Gastroesophageal sphincter (tissue), 4 donors: ENCODE data around the gene HNRNPUL1. TPM values are rescaled to one million over a fixed set of nuclear protein-coding genes. Genes with fewer than 3 reads are reported as not detected.

Experiments used
- ATAC-seq: fragments of 150-250 bp; one replicate; pipeline ENCODE4 v1.9.1; 2016; ENCODE audit warnings: mild to moderate bottlenecking, moderate library complexity
- H3K27ac ChIP-seq, 4 donors: fragments of 200-600 bp; sonication (generic) in 3 of 4; 1 replicate in 3 of 4; 2 replicates in 1 of 4; pipeline ENCODE4 v1.5.1; 2016 to 2019
- H3K27me3 ChIP-seq: fragments of 200-600 bp; sonication (generic); one replicate; pipeline ENCODE4 v1.5.1; 2019
- H3K36me3 ChIP-seq, 2 donors: fragments of 200-600 bp; sonication (generic); one replicate each; pipeline ENCODE4 v1.5.1; 2019; ENCODE audit warnings: control low read depth in 1 of 2
- H3K4me1 ChIP-seq, 3 donors: fragments of 200-600 bp; sonication (generic); 1 replicate in 2 of 3; 2 replicates in 1 of 3; pipeline ENCODE4 v1.5.1; 2016 to 2019; ENCODE audit warnings: control low read depth in 2 of 3
- H3K4me3 ChIP-seq, 2 donors: fragments of 200-600 bp; sonication (generic); one replicate each; pipeline ENCODE4 v1.5.1; 2019; ENCODE audit warnings: mild to moderate bottlenecking in 1 of 2, moderate library complexity in 1 of 2
- H3K9me3 ChIP-seq, 3 donors: fragments of 200-600 bp; sonication (generic); one replicate each; pipeline ENCODE4 v1.5.1; 2017 to 2019; ENCODE audit warnings: control low read depth in 2 of 3
- CTCF ChIP-seq, 4 experiments: fragments of 200-600 bp in 2 of 4; fragments of 450-650 bp in 2 of 4; sonication (generic) in 1 of 4; IDR thresholded peaks; one replicate each; pipeline ENCODE4 v1.5.1; 2017 to 2019; ENCODE audit warnings: antibody characterized with exemption in 4 of 4, mild to moderate bottlenecking in 2 of 4, moderate library complexity in 2 of 4
- EP300 ChIP-seq: sonication (generic); formaldehyde crosslinking; IDR thresholded peaks from one replicate; pipeline ENCODE4 v1.6.1; 2017; ENCODE audit warnings: antibody characterized with exemption, mild to moderate bottlenecking
- POLR2A ChIP-seq, 2 donors: fragments of 450-650 bp; IDR thresholded peaks; one replicate each; pipeline ENCODE4 v1.6.1; 2017; ENCODE audit warnings: antibody characterized with exemption in 2 of 2, mild to moderate bottlenecking in 2 of 2, moderate library complexity in 1 of 2
- POLR2AphosphoS5 ChIP-seq: sonication (generic); formaldehyde crosslinking; IDR thresholded peaks from one replicate; pipeline ENCODE4 v1.6.1; 2017; ENCODE audit warnings: antibody characterized with exemption
- WGBS, 2 donors: methylation state at CpG; one replicate each; pipeline ENCODE4 v1.1.5; 2018; ENCODE audit warnings: low coverage in 1 of 2; 5-methylcytosine and 5-hydroxymethylcytosine counted together
- total RNA-seq, 4 donors: library from RNA; depleted of rRNA; stranded (reverse); fragments of >200 nt; gene quantifications; one replicate each; pipeline ENCODE4 v1.1.0, GENCODE V29; 2016

Gene HNRNPUL1
- total RNA-seq, 4 donors from 2014 or later = 142 to 204 (median 160) TPM

GRCh38 chr19:41241859-41242258 is 22.3 kb upstream of the HNRNPUL1 start:
- 83 to 87% methylated on average over 5 of the region's 5 CpGs for WGBS, 2 donors
- Histone ChIP-seq H3K4me3 (no peak overlapping the region), H3K27ac (no peak overlapping the region), H3K27me3 (no peaks in the 10 kb centered on the region), H3K4me1 (no peaks in the 10 kb centered on the region), H3K36me3 (peaks cover 0 to 100% of the 10 kb centered on the region in 2 donors), H3K9me3 (no peaks in the 10 kb centered on the region)
- ATAC-seq = no peak
- no peak for TF ChIP-seq EP300

- TF ChIP-seq CTCF (IDR thresholded peaks at IDR 0.05) (no peak), POLR2A (IDR thresholded peaks at IDR 0.05) (no peak), POLR2AphosphoS5 (no peak), EP300 (no peak)
- WGBS, 2 donors = 80 to 88% methylated on average over 3 of the region's 4 CpGs
- Histone ChIP-seq H3K4me1 (no peaks in the 10 kb centered on the region), H3K27me3 (no peaks in the 10 kb centered on the region), H3K9me3 (no peaks in the 10 kb centered on the region), H3K4me3 (no peak overlapping the region), H3K36me3 (peaks cover 0 to 100% of the 10 kb centered on the region in 2 donors), H3K27ac (no peak overlapping the region)
- ATAC-seq = no peak
These were observed 20.1 kb upstream of the HNRNPUL1 start for GRCh38 chr19:41244117-41244516.

GRCh38 chr19:41245843-41246242 is 18.3 kb upstream of the HNRNPUL1 start:
- no peak for TF ChIP-seq POLR2AphosphoS5
- no peak for TF ChIP-seq EP300
- no peak for TF ChIP-seq CTCF (IDR thresholded peaks at IDR 0.05)
- TF ChIP-seq POLR2A (IDR thresholded peaks at IDR 0.05) = no peak
- no peak for ATAC-seq
- no peak overlapping the region for H3K4me3 ChIP-seq
- H3K27me3 ChIP-seq = no peaks in the 10 kb centered on the region
- H3K27ac ChIP-seq = no peak overlapping the region
- H3K4me1 ChIP-seq = no peaks in the 10 kb centered on the region
- 78% methylated on average over 2 of the region's 3 CpGs; no CpG with 5 or more reads in 1 of the 2 donors for WGBS, 2 donors
- H3K36me3 ChIP-seq = peaks cover 0 to 100% of the 10 kb centered on the region in 2 donors
- H3K9me3 ChIP-seq = no peaks in the 10 kb centered on the region

GRCh38 chr19:41248895-41249294 is 15.3 kb upstream of the HNRNPUL1 start:
- WGBS, 2 donors = 80 to 84% methylated on average over 1 to 4 of the region's 4 CpGs
- TF ChIP-seq EP300 (no peak), POLR2AphosphoS5 (no peak), POLR2A (IDR thresholded peaks at IDR 0.05) (no peak), CTCF (IDR thresholded peaks at IDR 0.05) (no peak)
- H3K27ac ChIP-seq = no peak overlapping the region
- H3K36me3 ChIP-seq = peaks cover 0 to 100% of the 10 kb centered on the region in 2 donors
- no peak overlapping the region for H3K4me3 ChIP-seq
- no peaks in the 10 kb centered on the region for H3K9me3 ChIP-seq
- no peak for ATAC-seq
- no peaks in the 10 kb centered on the region for H3K4me1 ChIP-seq
- H3K27me3 ChIP-seq = no peaks in the 10 kb centered on the region

DNA sequence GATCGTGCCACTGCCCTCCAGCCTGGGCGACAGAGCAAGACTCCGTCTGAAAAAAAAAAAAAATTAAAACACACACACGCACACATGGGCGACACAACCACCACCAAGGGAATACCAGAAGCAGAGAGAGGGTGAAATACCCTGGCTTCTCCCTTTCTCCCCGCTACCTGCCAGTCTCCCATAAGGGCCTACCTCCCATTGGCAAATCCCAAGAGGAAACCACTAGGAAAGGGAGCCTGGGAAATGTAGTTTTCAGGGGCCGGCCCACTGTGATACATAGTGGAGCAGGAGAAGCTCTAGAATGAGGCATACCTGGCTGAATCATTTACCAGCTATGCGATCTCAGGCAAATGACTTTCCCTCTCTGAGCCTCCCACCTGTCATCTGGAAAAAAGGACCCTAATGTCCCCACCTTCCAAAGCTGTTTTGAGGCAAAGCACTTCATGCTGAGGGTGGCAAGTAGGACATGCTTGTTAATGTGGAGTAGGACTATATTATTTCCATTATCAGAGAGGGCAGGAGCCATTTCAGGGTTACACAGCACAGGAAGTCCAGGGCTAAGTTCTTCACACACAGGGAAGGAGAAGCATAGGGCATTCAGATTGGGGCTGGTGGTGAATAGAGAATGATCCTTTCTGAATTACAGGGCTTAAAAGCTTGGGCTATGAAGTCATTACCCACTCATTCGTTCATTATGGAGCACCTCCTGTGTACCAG is 14.3 kb upstream of the HNRNPUL1 start:
- Histone ChIP-seq H3K9me3 (no peaks in the 10 kb centered on the region), H3K36me3 (peaks cover 0 to 100% of the 10 kb centered on the region in 2 donors), H3K27ac (no peak overlapping the region), H3K4me3 (no peak overlapping the region), H3K4me1 (no peaks in the 10 kb centered on the region), H3K27me3 (no peaks in the 10 kb centered on the region)
- ATAC-seq = no peak
- TF ChIP-seq POLR2A (IDR thresholded peaks at IDR 0.05) = no peak
- no peak for TF ChIP-seq EP300
- TF ChIP-seq POLR2AphosphoS5 = no peak
- no peak for TF ChIP-seq CTCF (IDR thresholded peaks at IDR 0.05)
- 60 to 93% methylated on average over 2 to 5 of the region's 9 CpGs for WGBS, 2 donors
